ENCODE measurements around the gene STK35.

DNA sequence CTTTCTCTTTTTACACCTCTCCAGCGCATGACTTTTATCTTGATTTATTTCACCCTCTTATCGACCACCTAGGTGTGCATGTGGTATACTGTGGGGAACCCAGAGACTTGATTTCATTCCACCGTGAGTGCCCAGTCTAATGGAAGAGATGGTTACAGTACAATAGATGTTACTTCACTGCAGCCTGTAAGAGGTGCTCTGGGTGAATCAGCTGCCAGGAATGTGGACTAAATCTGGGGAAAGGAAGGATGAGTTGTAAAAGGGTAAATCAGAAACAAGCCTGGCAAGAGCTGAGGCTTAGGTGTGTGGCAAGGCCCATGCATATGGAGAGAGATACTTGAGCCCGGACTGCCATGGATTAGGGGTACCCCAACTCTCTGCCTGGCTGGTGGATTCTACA lies 7.4 kb downstream of the STK35 start:
- TF ChIP-seq, protein P1, sequence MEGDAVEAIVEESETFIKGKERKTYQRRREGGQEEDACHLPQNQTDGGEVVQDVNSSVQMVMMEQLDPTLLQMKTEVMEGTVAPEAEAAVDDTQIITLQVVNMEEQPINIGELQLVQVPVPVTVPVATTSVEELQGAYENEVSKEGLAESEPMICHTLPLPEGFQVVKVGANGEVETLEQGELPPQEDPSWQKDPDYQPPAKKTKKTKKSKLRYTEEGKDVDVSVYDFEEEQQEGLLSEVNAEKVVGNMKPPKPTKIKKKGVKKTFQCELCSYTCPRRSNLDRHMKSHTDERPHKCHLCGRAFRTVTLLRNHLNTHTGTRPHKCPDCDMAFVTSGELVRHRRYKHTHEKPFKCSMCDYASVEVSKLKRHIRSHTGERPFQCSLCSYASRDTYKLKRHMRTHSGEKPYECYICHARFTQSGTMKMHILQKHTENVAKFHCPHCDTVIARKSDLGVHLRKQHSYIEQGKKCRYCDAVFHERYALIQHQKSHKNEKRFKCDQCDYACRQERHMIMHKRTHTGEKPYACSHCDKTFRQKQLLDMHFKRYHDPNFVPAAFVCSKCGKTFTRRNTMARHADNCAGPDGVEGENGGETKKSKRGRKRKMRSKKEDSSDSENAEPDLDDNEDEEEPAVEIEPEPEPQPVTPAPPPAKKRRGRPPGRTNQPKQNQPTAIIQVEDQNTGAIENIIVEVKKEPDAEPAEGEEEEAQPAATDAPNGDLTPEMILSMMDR (IDR thresholded peaks at IDR 0.05; ENCODE audit: low read depth, low read length, poor library complexity, severe bottlenecking) = no peak
- TF ChIP-seq EZH2phosphoT487 (IDR thresholded peaks at IDR 0.05; ENCODE audit: borderline replicate concordance, low read length) = no peak
